PFSK-1 (cell line): Measurements from ENCODE around the gene PRR20B.
"Not testable (repeated sequence)": the region's sequence is repeated elsewhere in the genome, so short reads cannot be mapped to it uniquely, and the experiment has no call there.

Experiments
- FOXP2 ChIP-seq: optimal IDR thresholded peaks from 2 replicates; pipeline ENCODE3; 2011; ENCODE audit warnings: borderline replicate concordance, control low read depth, inconsistent platforms; ENCODE audit not compliant: insufficient read depth; ENCODE audit errors: extremely low read length, extremely low read depth
- POLR2AphosphoS5 ChIP-seq: IDR thresholded peaks from 2 replicates; pipeline ENCODE4 v1.6.1; 2012; ENCODE audit warnings: low read depth, mild to moderate bottlenecking, control low read depth, low read length, moderate library complexity
- SIN3A ChIP-seq: IDR thresholded peaks from 2 replicates; pipeline ENCODE4 v1.6.1; 2012; ENCODE audit warnings: mild to moderate bottlenecking, low read length, moderate library complexity, borderline replicate concordance; ENCODE audit not compliant: insufficient read depth
- TAF1 ChIP-seq: IDR thresholded peaks from 2 replicates; pipeline ENCODE4 v1.6.1; 2012; ENCODE audit warnings: low read length, control low read depth, borderline replicate concordance; ENCODE audit not compliant: insufficient read depth
- TF ChIP-seq, protein P1 (sequence below), 2 experiments: IDR thresholded peaks; 2 replicates each; pipeline versions ENCODE4 v1.6.1 to v1.8.0; 2011 to 2012; ENCODE audit warnings: low read depth in 2 of 2, low read length in 2 of 2, control low read depth in 1 of 2, inconsistent platforms in 1 of 2, mild to moderate bottlenecking in 1 of 2, moderate library complexity in 1 of 2; ENCODE audit not compliant: insufficient read depth in 1 of 2

DNA sequence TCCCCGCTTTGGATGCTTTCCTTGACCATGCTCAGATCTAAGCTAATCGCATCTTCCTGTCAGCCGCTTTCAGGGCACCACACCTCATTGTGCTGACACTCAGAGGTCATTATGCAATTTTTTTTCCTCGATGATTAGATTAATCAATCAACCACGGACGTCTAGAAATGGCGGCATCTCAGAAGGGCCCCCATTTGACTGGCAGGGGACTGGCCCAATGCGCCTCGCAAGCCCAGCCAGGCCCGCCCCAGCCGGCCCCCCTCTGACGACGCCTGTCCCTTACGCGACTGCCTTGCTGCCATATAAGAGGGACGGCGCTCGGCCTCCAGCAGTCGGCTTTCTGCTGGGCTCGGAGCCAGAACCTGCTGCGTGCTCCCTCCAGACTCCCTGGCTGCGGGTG, at the start of gene PRR20B:
- not testable (repeated sequence) for TF ChIP-seq POLR2AphosphoS5, SIN3A, TAF1, FOXP2
- TF ChIP-seq, protein P1, sequence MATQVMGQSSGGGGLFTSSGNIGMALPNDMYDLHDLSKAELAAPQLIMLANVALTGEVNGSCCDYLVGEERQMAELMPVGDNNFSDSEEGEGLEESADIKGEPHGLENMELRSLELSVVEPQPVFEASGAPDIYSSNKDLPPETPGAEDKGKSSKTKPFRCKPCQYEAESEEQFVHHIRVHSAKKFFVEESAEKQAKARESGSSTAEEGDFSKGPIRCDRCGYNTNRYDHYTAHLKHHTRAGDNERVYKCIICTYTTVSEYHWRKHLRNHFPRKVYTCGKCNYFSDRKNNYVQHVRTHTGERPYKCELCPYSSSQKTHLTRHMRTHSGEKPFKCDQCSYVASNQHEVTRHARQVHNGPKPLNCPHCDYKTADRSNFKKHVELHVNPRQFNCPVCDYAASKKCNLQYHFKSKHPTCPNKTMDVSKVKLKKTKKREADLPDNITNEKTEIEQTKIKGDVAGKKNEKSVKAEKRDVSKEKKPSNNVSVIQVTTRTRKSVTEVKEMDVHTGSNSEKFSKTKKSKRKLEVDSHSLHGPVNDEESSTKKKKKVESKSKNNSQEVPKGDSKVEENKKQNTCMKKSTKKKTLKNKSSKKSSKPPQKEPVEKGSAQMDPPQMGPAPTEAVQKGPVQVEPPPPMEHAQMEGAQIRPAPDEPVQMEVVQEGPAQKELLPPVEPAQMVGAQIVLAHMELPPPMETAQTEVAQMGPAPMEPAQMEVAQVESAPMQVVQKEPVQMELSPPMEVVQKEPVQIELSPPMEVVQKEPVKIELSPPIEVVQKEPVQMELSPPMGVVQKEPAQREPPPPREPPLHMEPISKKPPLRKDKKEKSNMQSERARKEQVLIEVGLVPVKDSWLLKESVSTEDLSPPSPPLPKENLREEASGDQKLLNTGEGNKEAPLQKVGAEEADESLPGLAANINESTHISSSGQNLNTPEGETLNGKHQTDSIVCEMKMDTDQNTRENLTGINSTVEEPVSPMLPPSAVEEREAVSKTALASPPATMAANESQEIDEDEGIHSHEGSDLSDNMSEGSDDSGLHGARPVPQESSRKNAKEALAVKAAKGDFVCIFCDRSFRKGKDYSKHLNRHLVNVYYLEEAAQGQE (IDR thresholded peaks at IDR 0.05; ENCODE audit: insufficient read depth in 1 of 2, low read depth in 2 of 2, low read length in 2 of 2) = not testable (repeated sequence)
